ENCODE measurements around the gene RPL36A.

DNA sequence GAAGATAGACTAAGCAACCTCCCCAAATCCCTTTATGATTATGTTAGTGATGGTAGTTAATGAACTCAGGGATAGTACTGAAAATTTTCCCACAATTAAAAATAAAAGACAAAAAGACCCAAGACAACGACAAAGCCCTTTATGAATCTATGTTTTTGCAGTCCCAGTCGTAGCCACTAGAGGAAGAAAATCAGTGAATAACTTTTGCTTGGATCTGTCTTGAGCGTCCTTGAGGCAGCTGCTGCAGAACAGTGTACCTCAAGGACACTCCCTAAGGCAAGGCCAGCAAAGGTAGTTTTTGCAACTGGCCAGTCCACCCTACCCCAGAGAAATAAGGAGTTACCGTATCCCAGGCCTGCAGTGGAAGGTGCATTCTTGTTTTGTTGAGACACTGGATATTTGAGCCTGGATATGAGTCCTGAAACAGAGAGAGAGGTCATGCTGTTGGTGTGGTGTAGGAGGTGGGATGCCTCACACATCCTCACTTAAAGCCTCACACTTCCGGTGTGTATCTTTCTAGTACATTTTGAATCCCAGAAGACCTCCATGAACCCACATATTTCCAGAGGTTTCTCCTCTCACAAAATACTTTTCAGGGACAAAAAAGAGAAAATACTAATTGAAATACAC, 33.5 kb upstream of the RPL36A start:
- TF ChIP-seq, protein P1, sequence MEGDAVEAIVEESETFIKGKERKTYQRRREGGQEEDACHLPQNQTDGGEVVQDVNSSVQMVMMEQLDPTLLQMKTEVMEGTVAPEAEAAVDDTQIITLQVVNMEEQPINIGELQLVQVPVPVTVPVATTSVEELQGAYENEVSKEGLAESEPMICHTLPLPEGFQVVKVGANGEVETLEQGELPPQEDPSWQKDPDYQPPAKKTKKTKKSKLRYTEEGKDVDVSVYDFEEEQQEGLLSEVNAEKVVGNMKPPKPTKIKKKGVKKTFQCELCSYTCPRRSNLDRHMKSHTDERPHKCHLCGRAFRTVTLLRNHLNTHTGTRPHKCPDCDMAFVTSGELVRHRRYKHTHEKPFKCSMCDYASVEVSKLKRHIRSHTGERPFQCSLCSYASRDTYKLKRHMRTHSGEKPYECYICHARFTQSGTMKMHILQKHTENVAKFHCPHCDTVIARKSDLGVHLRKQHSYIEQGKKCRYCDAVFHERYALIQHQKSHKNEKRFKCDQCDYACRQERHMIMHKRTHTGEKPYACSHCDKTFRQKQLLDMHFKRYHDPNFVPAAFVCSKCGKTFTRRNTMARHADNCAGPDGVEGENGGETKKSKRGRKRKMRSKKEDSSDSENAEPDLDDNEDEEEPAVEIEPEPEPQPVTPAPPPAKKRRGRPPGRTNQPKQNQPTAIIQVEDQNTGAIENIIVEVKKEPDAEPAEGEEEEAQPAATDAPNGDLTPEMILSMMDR (IDR thresholded peaks at IDR 0.05; ENCODE audit: insufficient read depth, low read depth, low read length): no peak
- no peak for TF ChIP-seq EZH2 (IDR thresholded peaks at IDR 0.05; ENCODE audit: insufficient read depth, low read length)

Measured in astrocyte (in vitro differentiated cells and primary cell).